ENCODE data around the gene DOCK4.

The DOCK4 gene

GRCh38 chr7:112214268-112214667 lies 8.1 kb upstream of the DOCK4 start:
- no peak for FAIRE-seq

- FAIRE-seq: no peak
These were observed 7.5 kb upstream of the DOCK4 start for GRCh38 chr7:112213735-112214134.

GRCh38 chr7:112212571-112212970 lies 6.4 kb upstream of the DOCK4 start:
- no peak for FAIRE-seq

- FAIRE-seq: no peak
These were observed 5.2 kb upstream of the DOCK4 start for GRCh38 chr7:112211348-112211907.

- no peak for FAIRE-seq
These were observed 1.6 kb upstream of the DOCK4 start for GRCh38 chr7:112207765-112208164.

GRCh38 chr7:112206991-112207592 lies 893 bp upstream of the DOCK4 start:
- FAIRE-seq: no peak

- FAIRE-seq: no peak
These were observed 609 bp downstream of the DOCK4 start for GRCh38 chr7:112205343-112206237.

GRCh38 chr7:112204499-112205342 lies 1.5 kb downstream of the DOCK4 start:
- no peak for FAIRE-seq

GRCh38 chr7:112203365-112203739 lies 2.8 kb downstream of the DOCK4 start:
- FAIRE-seq: no peak

- FAIRE-seq: no peak
These were observed 3.4 kb downstream of the DOCK4 start for GRCh38 chr7:112202816-112203215.

- FAIRE-seq: no peak
These were observed 4.4 kb downstream of the DOCK4 start for GRCh38 chr7:112201839-112202238.

GRCh38 chr7:112201411-112201810 lies 4.8 kb downstream of the DOCK4 start:
- no peak for FAIRE-seq

- no peak for FAIRE-seq
These were observed 6.5 kb downstream of the DOCK4 start for GRCh38 chr7:112199672-112200071.

- no peak for FAIRE-seq
These were observed 7.1 kb downstream of the DOCK4 start for GRCh38 chr7:112199035-112199655.

GRCh38 chr7:112197322-112197721 lies 8.9 kb downstream of the DOCK4 start:
- FAIRE-seq: no peak

- FAIRE-seq: no peak
These were observed 10.5 kb downstream of the DOCK4 start for GRCh38 chr7:112195717-112196116.

- FAIRE-seq: no peak
These were observed 12.2 kb downstream of the DOCK4 start for GRCh38 chr7:112193915-112194502.

GRCh38 chr7:112192236-112193154 lies 13.7 kb downstream of the DOCK4 start:
- FAIRE-seq: no peak

GRCh38 chr7:112190120-112190519 lies 16.1 kb downstream of the DOCK4 start:
- FAIRE-seq: no peak

- FAIRE-seq: no peak
These were observed 16.5 kb downstream of the DOCK4 start for GRCh38 chr7:112189691-112190090.

- FAIRE-seq: no peak
These were observed 17.9 kb downstream of the DOCK4 start for GRCh38 chr7:112188257-112188656.

Measured in colon (tissue), 2 donors.